BE2C (cell line): Measurements from ENCODE around the gene RALGAPB.

Experiments used
- DNase-seq: peaks from one replicate; pipeline ENCODE4 v3.0.0-alpha.2; 2020
- H3K27me3 ChIP-seq: fragments of 250-450 bp; sonication (Bioruptor Pico); 2 replicates; pipeline ENCODE4 v1.5.1; 2020; ENCODE audit warnings: mild to moderate bottlenecking
- H3K36me3 ChIP-seq: fragments of 250-450 bp; sonication (Bioruptor Pico); 2 replicates; pipeline ENCODE4 v1.5.1; 2020; ENCODE audit warnings: mild to moderate bottlenecking
- H3K4me1 ChIP-seq: fragments of 250-450 bp; sonication (Bioruptor Pico); 2 replicates; pipeline ENCODE4 v1.5.1; 2020
- H3K4me3 ChIP-seq: 2 replicates; pipeline ENCODE4 v1.5.1; 2011; ENCODE audit warnings: low read depth, low read length
- H3K9me3 ChIP-seq: fragments of 250-450 bp; sonication (Bioruptor Pico); 2 replicates; pipeline ENCODE4 v1.5.1; 2020
- TF ChIP-seq, protein P1 (sequence below): IDR thresholded peaks from 2 replicates; pipeline ENCODE4 v1.5.1; 2012; ENCODE audit warnings: mild to moderate bottlenecking, low read depth, low read length

Gene RALGAPB

DNA sequence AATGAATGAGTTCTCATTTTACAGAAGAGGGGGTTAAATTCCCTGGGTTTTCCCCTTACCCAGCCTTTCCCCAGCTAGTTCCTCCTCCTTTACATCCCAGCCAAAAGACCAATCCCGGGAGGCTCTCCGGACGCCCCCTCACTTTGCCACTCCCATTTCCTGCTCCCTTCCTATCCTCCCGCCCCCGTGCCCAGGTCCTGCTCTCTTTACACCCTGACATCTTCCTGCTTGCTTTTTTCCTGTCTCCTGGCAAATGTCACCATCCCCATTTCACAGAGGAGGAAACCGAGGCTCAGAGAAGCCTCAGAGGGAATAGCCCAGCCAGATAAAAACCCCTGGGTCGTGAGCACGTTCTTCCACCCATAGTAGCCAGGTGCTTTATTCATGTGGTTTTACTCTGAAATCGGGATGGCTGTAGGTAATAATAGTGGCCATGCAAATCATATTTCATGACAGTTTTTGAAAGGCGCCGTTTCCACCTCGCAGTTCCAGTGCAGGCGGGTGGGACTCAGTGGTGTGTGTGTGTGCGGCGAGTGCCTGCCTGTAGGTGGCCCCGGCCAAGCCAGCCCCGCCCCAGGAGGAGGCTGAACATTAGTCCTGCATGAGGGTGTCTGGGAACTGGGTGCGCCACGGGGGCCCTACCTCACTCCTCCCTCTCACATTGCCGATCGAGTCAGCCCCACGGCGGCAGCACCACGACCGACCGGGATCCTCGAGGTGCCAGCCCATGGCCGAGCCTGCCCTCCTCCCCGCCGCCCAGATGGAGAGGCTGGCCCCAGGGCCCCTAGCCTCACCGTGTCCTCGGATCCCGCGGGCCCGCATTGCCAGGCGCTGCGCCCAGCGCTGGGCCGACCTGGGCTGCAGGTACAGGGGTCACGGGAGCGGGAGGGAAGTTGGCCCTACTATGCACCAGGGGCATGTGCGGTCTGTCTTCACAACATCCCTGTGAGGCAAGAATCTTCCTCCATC, 128.9 kb downstream of the RALGAPB start, which contains the start of gene ARHGAP40:
ARHGAP40 (plus strand) TSS at position 594 of the 969 bp plus-strand sequence.
- peak; percentile 62 for DNase-seq
- H3K4me3 ChIP-seq, result peak within 1 kb of the TSS; percentile 21
- H3K36me3 ChIP-seq, result no peaks in the 10 kb centered on the region
- no peaks in the 10 kb centered on the region for H3K9me3 ChIP-seq
- TF ChIP-seq, protein P1, sequence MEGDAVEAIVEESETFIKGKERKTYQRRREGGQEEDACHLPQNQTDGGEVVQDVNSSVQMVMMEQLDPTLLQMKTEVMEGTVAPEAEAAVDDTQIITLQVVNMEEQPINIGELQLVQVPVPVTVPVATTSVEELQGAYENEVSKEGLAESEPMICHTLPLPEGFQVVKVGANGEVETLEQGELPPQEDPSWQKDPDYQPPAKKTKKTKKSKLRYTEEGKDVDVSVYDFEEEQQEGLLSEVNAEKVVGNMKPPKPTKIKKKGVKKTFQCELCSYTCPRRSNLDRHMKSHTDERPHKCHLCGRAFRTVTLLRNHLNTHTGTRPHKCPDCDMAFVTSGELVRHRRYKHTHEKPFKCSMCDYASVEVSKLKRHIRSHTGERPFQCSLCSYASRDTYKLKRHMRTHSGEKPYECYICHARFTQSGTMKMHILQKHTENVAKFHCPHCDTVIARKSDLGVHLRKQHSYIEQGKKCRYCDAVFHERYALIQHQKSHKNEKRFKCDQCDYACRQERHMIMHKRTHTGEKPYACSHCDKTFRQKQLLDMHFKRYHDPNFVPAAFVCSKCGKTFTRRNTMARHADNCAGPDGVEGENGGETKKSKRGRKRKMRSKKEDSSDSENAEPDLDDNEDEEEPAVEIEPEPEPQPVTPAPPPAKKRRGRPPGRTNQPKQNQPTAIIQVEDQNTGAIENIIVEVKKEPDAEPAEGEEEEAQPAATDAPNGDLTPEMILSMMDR, result peak; percentile 41
- no peaks in the 10 kb centered on the region for H3K4me1 ChIP-seq
- H3K27me3 ChIP-seq, result peaks cover 20% of the 10 kb centered on the region

DNA sequence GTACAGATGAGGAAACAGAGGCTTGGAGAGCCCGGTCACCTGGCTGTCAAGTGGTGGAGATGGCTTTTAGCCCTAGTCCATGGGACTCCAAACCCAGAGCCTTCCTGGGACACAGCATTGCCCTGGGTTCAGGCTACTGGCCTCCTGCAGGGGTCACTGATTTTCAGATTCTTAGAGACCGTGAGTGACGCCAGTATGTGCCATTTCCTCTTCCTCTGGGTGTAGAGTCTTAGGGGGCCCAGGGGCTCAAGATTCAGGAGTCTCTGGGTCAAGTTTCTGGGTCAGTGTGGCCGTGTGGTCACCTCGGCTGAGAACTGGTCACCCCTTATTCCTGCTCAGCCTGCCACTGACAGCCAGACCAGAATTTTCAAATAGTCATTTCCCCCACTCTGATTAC, 129.5 kb downstream of the RALGAPB start:
- no peak for DNase-seq
- H3K27me3 ChIP-seq, result peaks cover 20% of the 10 kb centered on the region
- no peaks in the 10 kb centered on the region for H3K36me3 ChIP-seq
- no peaks in the 10 kb centered on the region for H3K4me1 ChIP-seq
- no peaks in the 10 kb centered on the region for H3K9me3 ChIP-seq
- TF ChIP-seq, protein P1, result no peak
- H3K4me3 ChIP-seq, result no peak overlapping the region

DNA sequence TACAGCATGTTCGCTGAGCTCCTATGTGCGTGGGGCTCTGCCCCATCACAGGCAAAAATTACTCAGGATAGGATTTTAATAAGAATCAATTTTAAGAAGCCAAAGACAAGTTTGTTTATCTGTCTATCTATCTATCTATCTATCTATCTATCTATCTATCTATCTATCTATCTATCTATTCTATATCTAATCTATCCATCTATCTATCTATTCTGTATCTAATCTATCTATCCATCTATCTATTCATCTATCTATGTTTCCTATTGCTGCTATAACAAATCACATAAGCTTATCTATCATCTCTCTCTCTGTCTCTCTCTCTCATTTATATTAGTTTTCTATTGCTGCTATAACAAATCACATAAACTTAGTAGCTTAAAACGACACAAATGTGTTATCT, 130.6 kb downstream of the RALGAPB start:
- no peak overlapping the region for H3K4me3 ChIP-seq
- TF ChIP-seq, protein P1, result no peak

DNA sequence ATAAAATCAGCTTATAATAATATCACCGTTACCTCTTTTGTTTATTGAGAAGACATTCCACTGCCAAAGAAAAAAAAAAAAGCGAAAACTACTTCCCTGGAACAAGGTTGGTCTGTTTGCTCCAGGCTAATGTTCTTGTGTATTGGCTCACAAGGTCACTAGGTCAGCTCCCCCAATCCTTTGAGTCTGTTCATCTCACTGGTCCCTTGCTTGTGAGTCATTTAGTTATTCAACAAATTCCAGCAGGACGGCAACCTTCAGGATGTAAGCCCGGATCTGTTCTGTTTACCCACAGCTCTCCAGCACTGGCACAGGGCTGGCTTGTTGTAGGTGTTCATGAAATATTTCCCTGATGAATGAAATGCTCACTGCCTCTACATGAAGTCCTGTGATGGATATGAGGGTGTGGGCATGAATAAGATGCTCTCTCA, 132.2 kb downstream of the RALGAPB start:
- peaks cover 20% of the 10 kb centered on the region for H3K27me3 ChIP-seq
- H3K4me3 ChIP-seq, result no peak overlapping the region
- H3K4me1 ChIP-seq, result no peaks in the 10 kb centered on the region
- H3K36me3 ChIP-seq, result no peaks in the 10 kb centered on the region
- TF ChIP-seq, protein P1, result no peak
- no peak for DNase-seq
- no peaks in the 10 kb centered on the region for H3K9me3 ChIP-seq

More for the DNA sequence above, 130.6 kb downstream of the RALGAPB start:
- Histone ChIP-seq H3K27me3 (peaks cover 20% of the 10 kb centered on the region), H3K9me3 (no peaks in the 10 kb centered on the region), H3K4me1 (no peaks in the 10 kb centered on the region), H3K36me3 (no peaks in the 10 kb centered on the region)
- no peak for DNase-seq

DNA sequence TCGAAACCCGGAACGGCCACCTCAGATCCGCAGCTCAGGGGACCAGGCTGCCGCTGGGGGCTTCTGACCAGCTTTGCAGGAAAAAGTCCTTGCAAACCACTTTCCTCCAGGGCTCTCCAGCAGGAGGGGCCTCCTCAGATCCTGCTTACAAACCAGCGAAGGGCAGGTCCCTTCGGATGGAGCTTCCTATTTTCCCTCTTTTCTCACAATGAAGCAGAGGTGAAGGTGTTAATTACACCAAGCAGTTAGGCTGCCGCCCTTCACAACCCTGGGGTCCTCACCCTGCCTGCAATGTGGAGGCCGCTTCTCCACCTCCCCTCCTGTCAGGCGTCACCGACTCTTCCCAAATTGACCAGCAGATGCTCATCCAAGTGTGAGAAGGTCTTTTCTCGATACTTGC, 134.7 kb downstream of the RALGAPB start:
- H3K9me3 ChIP-seq, result no peaks in the 10 kb centered on the region
- TF ChIP-seq, protein P1, result no peak
- DNase-seq, result no peak
- no peak overlapping the region for H3K4me3 ChIP-seq
- peaks cover 3% of the 10 kb centered on the region; the same call in 1 of the 2 replicates for H3K27me3 ChIP-seq
- H3K4me1 ChIP-seq, result no peaks in the 10 kb centered on the region
- H3K36me3 ChIP-seq, result no peaks in the 10 kb centered on the region

DNA sequence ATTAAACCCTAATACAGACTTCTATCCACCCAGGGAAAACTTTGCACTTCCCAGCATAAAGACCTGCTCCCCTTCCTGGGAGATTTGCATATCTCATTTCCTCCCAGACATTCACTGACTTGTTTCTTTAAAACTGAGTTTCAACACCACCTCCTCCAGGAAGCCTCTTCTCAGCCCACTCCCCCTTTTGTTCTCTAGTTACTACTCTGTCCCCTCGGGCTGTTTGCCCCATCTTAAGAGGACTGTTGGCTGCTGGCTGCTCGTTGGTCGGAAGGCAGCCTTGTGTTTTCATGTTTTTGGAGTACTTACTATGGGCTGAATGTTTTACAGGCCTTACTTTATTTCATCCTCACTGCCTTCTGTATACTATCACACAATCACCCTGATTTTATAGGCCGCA, 135.5 kb downstream of the RALGAPB start:
- TF ChIP-seq, protein P1, result no peak
- no peaks in the 10 kb centered on the region for H3K9me3 ChIP-seq
- no peaks in the 10 kb centered on the region for H3K36me3 ChIP-seq
- no peaks in the 10 kb centered on the region for H3K27me3 ChIP-seq
- no peak overlapping the region for H3K4me3 ChIP-seq
- no peaks in the 10 kb centered on the region for H3K4me1 ChIP-seq
- DNase-seq, result no peak
